ENCODE measurements around the gene EIF2B1. TPM values are rescaled to one million over a fixed set of nuclear protein-coding genes. Genes with fewer than 3 reads are reported as not detected.

The EIF2B1 gene
- polyA plus RNA-seq, 1 experiment, result 29.9 TPM

DNA sequence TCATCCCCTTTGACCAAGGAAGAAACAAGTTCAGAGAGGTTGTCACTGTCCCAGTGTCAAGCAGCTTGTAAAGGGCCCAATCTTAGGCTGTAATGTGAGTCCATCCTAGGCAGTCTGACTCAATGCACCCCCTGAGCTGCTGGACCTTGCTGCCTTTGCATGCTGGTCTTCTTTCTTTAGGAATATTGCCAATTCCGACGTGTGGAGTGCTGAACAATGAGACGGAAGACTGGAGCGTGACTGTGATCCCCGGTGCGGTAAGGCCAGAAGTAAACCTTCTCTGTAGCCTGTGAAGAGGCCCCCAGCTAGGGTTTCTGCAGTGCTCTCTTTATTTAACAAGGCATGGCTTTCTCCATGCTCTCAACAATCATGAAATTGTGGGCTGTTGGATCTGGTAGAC is 38.4 kb upstream of the EIF2B1 start:
- Histone ChIP-seq H3K36me3 (ENCODE audit: control insufficient read depth, insufficient read depth, low read length) (peaks cover 3% of the 10 kb centered on the region), H3K4me3 (ENCODE audit: low read depth, low read length) (peak overlapping the region; percentile 89), H3K27me3 (ENCODE audit: control insufficient read depth, insufficient read depth, low read length) (no peaks in the 10 kb centered on the region)
- no peak for DNase-seq (ENCODE audit: low read depth)
- CTCF ChIA-PET, result no interaction called here
- POLR2A ChIA-PET, result interaction anchor here (0.6 kb wide), 1 partner anchor 71 kb away, joined by 5 read pairs; no protein-coding TSS in a partner anchor
- TF ChIP-seq, protein P1, sequence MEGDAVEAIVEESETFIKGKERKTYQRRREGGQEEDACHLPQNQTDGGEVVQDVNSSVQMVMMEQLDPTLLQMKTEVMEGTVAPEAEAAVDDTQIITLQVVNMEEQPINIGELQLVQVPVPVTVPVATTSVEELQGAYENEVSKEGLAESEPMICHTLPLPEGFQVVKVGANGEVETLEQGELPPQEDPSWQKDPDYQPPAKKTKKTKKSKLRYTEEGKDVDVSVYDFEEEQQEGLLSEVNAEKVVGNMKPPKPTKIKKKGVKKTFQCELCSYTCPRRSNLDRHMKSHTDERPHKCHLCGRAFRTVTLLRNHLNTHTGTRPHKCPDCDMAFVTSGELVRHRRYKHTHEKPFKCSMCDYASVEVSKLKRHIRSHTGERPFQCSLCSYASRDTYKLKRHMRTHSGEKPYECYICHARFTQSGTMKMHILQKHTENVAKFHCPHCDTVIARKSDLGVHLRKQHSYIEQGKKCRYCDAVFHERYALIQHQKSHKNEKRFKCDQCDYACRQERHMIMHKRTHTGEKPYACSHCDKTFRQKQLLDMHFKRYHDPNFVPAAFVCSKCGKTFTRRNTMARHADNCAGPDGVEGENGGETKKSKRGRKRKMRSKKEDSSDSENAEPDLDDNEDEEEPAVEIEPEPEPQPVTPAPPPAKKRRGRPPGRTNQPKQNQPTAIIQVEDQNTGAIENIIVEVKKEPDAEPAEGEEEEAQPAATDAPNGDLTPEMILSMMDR (IDR thresholded peaks at IDR 0.05; ENCODE audit: insufficient read depth, low read depth, low read length), result no peak

DNA sequence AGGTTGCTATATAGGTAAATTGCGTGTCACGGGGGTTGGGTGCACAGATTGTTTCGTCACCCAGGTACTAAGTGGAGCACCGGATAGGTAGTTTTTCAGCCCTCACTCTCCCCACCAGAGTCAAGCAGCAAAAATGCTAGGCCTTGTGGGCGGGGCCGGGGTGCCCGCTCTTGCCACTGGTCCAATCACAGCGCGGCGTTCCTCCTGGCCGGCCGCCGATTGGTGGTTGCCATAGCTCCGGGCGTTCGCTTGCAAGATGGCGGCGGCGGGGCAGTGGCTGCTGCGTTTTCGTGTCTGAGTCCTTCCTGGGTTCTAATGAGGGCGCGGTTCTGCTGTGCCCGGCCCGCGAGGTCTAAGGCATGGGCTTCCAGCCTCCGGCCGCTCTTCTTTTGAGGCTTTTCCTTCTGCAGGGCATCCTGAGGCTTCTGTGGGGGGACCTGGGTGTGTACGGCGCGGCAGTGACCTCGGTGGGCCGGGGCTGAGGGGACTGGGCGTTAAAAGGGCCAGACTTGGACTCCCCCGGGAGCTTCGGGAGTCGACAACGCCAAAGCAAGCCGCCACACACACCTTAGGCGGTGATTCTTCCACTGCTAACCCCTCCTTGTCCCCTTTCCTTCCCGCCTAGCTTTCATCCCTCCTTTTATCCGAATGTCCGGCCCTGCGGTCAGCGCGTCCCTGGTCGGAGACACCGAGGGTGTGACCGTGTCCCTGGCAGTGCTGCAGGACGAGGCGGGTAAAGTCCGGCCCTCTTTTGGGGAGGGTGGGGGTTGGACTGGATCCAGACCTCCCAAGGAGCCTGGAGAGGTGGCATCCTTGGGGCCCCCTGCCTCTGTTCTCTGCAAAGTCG is 37.6 kb upstream of the EIF2B1 start, which contains the start of gene TCTN2:
Gene TCTN2, plus strand, starts transcription at position 232 of the 847 bp plus-strand sequence. Its CDS starts 128 bp downstream, at position 360.
- DNase-seq (ENCODE audit: low read depth), result peak; percentile 58
- POLR2A ChIA-PET, result no interaction called here
- no peaks in the 10 kb centered on the region for H3K27me3 ChIP-seq (ENCODE audit: control insufficient read depth, insufficient read depth, low read length)
- TF ChIP-seq, protein P1 (IDR thresholded peaks at IDR 0.05; ENCODE audit: insufficient read depth, low read depth, low read length), result no peak
- H3K4me3 ChIP-seq (ENCODE audit: low read depth, low read length), result peak within 1 kb of the TSS; percentile 89
- H3K36me3 ChIP-seq (ENCODE audit: control insufficient read depth, insufficient read depth, low read length), result peaks cover 3% of the 10 kb centered on the region
- CTCF ChIA-PET, result interaction anchor here (0.6 kb wide), 1 partner anchor 11 kb away, joined by 3 read pairs; no protein-coding TSS in a partner anchor

DNA sequence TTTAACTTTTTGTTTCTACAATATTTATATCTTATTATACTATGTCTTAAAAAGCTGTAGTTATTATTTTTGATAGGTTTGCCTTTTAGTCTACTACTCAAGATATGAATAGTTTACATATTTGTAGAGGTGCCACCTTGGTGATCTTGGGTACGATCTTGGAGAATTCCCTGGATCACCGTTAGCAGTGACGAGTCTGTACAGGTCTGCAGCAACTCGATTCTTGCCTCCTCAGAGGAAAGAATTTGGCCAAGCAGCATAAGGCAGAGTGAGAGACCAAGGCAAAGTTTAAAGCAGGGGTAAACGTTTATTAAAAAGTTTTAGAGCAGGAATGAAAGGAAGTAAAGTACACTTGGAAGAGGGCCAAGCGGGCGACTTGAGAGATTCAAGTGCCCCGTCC is 34.3 kb upstream of the EIF2B1 start:
- ChIA-PET CTCF (no interaction called here), POLR2A (no interaction called here)
- DNase-seq (ENCODE audit: low read depth), result no peak
- no peak overlapping the region for H3K4me3 ChIP-seq (ENCODE audit: low read depth, low read length)
- H3K36me3 ChIP-seq (ENCODE audit: control insufficient read depth, insufficient read depth, low read length), result no peaks in the 10 kb centered on the region
- no peaks in the 10 kb centered on the region for H3K27me3 ChIP-seq (ENCODE audit: control insufficient read depth, insufficient read depth, low read length)
- TF ChIP-seq, protein P1 (IDR thresholded peaks at IDR 0.05; ENCODE audit: insufficient read depth, low read depth, low read length), result no peak

DNA sequence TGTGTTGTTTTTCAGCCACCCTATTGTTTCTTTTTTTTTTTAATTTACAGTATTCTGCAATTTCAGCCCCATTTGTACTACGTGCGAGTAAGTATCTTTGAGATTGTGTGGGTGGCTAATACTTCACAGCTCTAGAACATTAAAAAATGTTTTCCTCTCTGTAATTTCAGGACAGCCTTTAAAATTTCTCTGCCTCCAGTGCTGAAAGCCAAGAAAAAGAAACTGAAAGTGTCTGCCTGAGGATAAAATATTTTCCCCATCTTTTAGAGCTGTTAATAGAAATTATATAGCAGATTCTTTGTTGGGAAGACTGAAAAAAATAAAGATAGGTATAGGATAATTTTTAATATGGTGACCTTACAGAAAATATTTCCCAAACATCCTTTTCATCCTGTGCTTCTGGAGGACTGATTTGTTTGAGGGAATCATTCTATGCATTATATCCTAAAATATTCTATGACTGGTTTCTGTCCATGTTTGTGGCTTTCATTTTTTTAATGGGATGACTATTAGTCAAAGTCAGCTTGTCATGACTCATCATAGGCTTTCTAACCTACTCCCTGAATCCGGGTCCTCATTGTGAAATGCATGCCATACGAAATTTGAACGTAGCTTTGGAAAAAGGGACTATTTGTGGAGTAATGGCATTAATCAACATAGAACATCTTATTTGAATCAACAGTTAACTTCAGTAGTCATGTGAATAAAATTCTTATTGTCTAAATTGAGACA is 26.7 kb upstream of the EIF2B1 start:
- Histone ChIP-seq H3K27me3 (ENCODE audit: control insufficient read depth, insufficient read depth, low read length) (no peaks in the 10 kb centered on the region), H3K4me3 (ENCODE audit: low read depth, low read length) (no peak overlapping the region), H3K36me3 (ENCODE audit: control insufficient read depth, insufficient read depth, low read length) (peaks cover 6% of the 10 kb centered on the region)
- TF ChIP-seq, protein P1 (IDR thresholded peaks at IDR 0.05; ENCODE audit: insufficient read depth, low read depth, low read length), result no peak
- peak; percentile 78 for DNase-seq (ENCODE audit: low read depth)
- POLR2A ChIA-PET, result no interaction called here
- CTCF ChIA-PET, result interaction anchor here (0.7 to 0.9 kb wide), 2 partner anchors 11 to 89 kb away, joined by 3 to 4 read pairs; partner anchors contain the start of gene TCTN2

DNA sequence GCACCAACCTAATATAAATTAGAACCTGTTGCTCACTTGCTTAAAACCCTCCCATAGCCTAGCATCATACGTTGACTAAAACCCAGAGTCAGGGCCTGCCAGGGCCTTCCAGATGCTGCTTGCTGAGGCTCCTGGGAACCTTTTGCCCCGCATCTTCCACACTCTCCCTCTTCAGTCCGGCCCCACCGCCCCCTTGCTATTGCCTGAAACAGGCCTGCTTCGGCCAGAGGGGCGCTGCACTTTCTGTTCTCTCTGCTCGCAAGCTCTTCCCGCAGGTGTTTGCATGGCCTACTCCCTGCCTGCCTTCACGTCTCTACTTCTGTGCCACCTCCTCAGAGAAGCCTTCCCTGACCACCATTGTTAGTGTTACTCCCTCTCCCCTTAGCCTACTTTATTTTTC is 23.7 kb upstream of the EIF2B1 start:
- H3K4me3 ChIP-seq (ENCODE audit: low read depth, low read length), result no peak overlapping the region
- TF ChIP-seq, protein P1 (IDR thresholded peaks at IDR 0.05; ENCODE audit: insufficient read depth, low read depth, low read length), result no peak
- no peak for DNase-seq (ENCODE audit: low read depth)
- CTCF ChIA-PET, result interaction anchor here (1.3 kb wide), 1 partner anchor 10 kb away, joined by 3 read pairs; no protein-coding TSS in a partner anchor
- peaks cover 6% of the 10 kb centered on the region for H3K36me3 ChIP-seq (ENCODE audit: control insufficient read depth, insufficient read depth, low read length)
- H3K27me3 ChIP-seq (ENCODE audit: control insufficient read depth, insufficient read depth, low read length), result no peaks in the 10 kb centered on the region
- POLR2A ChIA-PET, result no interaction called here

All from BJ (cell line).